HEK293T (cell line): Measurements from ENCODE around the gene RHBDL1.

Experiments
- ARNT ChIP-seq: fragments of 450-650 bp; IDR thresholded peaks from 2 replicates; pipeline ENCODE4 v1.6.1; 2017; ENCODE audit warnings: mild to moderate bottlenecking
- BHLHE40 ChIP-seq: fragments of 450-650 bp; IDR thresholded peaks from 2 replicates; pipeline ENCODE4 v1.6.1; 2016; ENCODE audit warnings: mild to moderate bottlenecking, moderate library complexity, borderline replicate concordance
- CTBP1 ChIP-seq: fragments of 450-650 bp; IDR thresholded peaks from 2 replicates; pipeline ENCODE4 v1.6.1; 2016; ENCODE audit warnings: borderline replicate concordance
- ELF4 ChIP-seq: fragments of 450-650 bp; IDR thresholded peaks from 2 replicates; pipeline ENCODE4 v1.6.1; 2017; ENCODE audit warnings: antibody characterized with exemption
- FOXK2 ChIP-seq: fragments of 450-650 bp; IDR thresholded peaks from 2 replicates; pipeline ENCODE4 v1.6.1; 2016; ENCODE audit warnings: mild to moderate bottlenecking
- FOXM1 ChIP-seq: fragments of 450-650 bp; IDR thresholded peaks from 2 replicates; pipeline ENCODE4 v1.6.1; 2017; ENCODE audit warnings: mild to moderate bottlenecking, borderline replicate concordance
- HDGF ChIP-seq: fragments of 450-650 bp; IDR thresholded peaks from 2 replicates; pipeline ENCODE4 v1.6.1; 2017; ENCODE audit warnings: antibody characterized with exemption, borderline replicate concordance
- L3MBTL2 ChIP-seq: fragments of 450-650 bp; conservative IDR thresholded peaks from 2 replicates; pipeline ENCODE4 v1.6.1; 2016; ENCODE audit warnings: mild to moderate bottlenecking
- SP1 ChIP-seq: fragments of 450-650 bp; IDR thresholded peaks from 2 replicates; pipeline ENCODE4 v1.6.1; 2017
- ZNF384 ChIP-seq: fragments of 450-650 bp; IDR thresholded peaks from 2 replicates; pipeline ENCODE4 v1.6.1; 2016
- TF ChIP-seq, protein P1 (sequence below): fragments of 450-650 bp; IDR thresholded peaks from 2 replicates; pipeline ENCODE4 v1.6.1; 2016

DNA sequence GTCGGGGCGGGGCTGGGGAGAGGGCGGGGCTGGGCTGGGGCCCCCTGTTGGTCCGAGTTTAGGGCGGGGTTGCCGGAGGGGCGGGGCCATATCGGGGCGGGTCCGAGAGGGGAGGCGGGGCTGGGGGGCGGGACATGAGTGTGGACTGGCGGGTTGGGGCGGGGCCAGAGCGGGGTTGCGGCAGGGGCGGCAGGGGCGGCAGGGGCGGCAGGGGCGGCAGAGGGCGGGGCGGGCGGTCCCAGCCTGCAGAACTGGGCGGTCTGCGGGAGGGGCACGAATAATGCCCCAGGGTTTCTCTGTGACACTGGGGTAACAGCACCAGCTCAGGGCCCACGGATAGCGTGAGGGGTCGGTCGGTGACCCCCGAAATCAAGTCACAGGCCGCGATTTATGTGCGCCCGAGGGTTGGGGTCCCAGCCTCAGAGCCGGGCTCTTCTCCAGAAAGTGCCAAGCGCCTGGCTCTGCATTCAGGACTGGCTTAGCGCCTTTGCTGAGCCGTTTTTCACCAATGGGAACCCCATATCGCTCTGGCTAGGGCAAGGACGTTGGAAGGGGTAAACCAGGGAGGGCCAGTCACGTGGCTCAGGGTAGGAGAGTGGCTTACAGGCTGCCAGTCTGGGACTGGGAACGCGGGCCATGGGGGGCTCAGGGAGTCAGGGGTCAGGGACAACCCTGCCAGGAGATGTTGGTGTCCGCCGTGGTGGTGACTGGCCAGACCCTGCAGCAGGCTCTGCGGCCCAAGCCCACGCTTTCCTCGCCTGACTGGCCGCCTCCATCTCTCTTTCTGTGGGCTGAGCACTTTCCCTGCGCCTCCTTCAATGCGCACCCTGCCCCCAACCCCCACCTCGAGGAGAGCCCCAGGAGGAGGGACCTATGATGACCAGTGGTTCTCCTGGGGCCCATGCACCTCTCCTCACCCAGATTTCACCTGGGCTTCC lies 38.1 kb upstream of the RHBDL1 start:
- TF ChIP-seq BHLHE40 (no peak), L3MBTL2 (no peak), HDGF (no peak), SP1 (no peak), ELF4 (no peak), FOXK2 (no peak), ZNF384 (no peak), FOXM1 (no peak), CTBP1 (no peak), ARNT (no peak)
- TF ChIP-seq, protein P1, sequence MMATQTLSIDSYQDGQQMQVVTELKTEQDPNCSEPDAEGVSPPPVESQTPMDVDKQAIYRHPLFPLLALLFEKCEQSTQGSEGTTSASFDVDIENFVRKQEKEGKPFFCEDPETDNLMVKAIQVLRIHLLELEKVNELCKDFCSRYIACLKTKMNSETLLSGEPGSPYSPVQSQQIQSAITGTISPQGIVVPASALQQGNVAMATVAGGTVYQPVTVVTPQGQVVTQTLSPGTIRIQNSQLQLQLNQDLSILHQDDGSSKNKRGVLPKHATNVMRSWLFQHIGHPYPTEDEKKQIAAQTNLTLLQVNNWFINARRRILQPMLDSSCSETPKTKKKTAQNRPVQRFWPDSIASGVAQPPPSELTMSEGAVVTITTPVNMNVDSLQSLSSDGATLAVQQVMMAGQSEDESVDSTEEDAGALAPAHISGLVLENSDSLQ = no peak
